PC-3 (cell line): ENCODE results near the gene ATG16L1.

ENCODE experiments used
- CTCF ChIP-seq: fragments of 300-600 bp; sonication (generic); conservative IDR thresholded peaks from 2 replicates; pipeline ENCODE4 v1.5.1; 2017; ENCODE audit warnings: antibody characterized with exemption, low read depth, mild to moderate bottlenecking, low read length
- EZH2 ChIP-seq: fragments of 300-600 bp; sonication (generic); IDR thresholded peaks from one replicate; pipeline ENCODE4 v1.6.1; 2017; ENCODE audit warnings: antibody characterized with exemption, mild to moderate bottlenecking, low read length; ENCODE audit not compliant: unreplicated experiment

GRCh38 chr2:233271693-233272092 is 20.2 kb downstream of the ATG16L1 start:
- TF ChIP-seq CTCF (no peak), EZH2 (no peak)
